ENCODE results near the gene PLCD3.
"Not testable (repeated sequence)": the region's sequence is repeated elsewhere in the genome, so short reads cannot be mapped to it uniquely, and the experiment has no call there.

The PLCD3 gene

DNA sequence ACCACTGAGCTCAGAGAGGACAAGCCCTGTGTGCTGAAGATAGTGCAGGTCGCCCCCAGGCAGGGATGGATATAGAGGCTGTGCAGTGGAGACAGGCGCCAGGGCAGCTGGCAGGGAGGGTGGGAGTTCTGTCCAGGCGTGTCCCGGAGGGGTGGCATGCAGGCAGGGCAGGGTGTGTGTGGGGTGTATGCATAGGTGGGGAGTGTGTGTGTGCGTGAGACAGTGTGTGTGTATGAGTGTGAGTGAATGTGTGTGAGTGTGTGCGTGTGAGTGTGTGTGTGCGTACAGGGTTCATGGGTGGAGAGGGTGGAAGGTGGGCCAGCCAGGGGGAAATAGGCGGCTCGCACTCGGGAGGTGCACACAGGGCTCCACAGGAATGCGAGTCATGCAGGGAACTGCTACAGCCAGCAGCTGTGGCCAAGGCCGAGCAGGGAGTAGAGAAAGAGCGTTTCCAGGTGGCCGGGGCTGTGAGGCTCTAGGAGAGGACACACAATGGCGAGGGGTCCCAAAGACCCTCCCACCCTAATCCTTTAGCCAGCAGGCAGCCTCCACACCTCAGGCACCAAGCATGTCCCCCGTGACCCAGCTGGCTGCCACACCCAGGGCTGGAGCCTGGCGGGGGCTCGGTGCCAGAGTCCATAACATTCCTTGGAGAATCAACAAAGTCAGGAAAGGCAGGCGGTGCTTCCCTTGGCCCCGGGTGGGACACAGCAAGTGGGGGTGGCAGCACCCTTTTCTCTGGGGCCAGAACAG lies 4.6 kb downstream of the PLCD3 start:
- H3K4me3 ChIP-seq (ENCODE audit: low read length): no peak overlapping the region
- peak; percentile 60 for DNase-seq (ENCODE audit: low read depth)
- TF ChIP-seq, protein P1, sequence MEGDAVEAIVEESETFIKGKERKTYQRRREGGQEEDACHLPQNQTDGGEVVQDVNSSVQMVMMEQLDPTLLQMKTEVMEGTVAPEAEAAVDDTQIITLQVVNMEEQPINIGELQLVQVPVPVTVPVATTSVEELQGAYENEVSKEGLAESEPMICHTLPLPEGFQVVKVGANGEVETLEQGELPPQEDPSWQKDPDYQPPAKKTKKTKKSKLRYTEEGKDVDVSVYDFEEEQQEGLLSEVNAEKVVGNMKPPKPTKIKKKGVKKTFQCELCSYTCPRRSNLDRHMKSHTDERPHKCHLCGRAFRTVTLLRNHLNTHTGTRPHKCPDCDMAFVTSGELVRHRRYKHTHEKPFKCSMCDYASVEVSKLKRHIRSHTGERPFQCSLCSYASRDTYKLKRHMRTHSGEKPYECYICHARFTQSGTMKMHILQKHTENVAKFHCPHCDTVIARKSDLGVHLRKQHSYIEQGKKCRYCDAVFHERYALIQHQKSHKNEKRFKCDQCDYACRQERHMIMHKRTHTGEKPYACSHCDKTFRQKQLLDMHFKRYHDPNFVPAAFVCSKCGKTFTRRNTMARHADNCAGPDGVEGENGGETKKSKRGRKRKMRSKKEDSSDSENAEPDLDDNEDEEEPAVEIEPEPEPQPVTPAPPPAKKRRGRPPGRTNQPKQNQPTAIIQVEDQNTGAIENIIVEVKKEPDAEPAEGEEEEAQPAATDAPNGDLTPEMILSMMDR (conservative IDR thresholded peaks at IDR 0.05; ENCODE audit: low read length): no peak

DNA sequence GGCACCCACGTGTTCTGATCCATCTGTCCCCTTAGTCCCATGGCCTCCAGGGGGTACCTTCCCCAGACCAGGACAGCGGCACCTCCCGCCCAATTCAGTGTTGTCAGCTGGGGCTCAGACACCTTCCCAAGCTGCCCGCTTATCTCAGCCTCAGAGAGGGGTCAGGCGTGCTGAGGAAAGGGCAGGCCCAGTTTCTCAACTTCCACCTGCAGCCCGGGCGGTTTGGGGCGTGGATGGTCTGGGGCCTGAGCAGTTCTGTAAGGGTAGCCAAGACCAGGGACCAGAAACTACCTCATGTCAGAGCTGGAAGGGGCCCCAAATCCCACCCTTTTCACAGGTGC lies 5.1 kb downstream of the PLCD3 start:
- no peak overlapping the region for H3K4me3 ChIP-seq (ENCODE audit: low read length)
- no peak for DNase-seq (ENCODE audit: low read depth)
- TF ChIP-seq, protein P1 (conservative IDR thresholded peaks at IDR 0.05; ENCODE audit: low read length): no peak

DNA sequence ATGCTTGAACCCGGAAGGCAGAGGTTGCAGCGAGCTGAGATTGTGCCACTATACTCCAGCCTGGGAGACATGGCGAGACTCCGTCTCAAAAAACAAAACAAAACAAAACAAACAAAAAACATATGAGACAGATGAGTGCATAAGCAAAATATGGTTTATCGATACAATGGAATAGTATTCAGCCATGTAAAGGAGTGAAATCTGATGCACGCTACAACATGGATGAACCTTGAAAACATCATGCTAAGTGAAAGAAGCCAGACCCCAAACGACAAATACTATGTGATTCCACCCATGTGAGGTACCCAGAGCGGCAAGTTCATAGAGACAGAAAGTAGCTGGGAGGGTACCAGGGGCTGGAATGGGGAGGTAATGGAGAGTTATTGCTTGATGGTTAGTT lies 6.8 kb downstream of the PLCD3 start:
- DNase-seq (ENCODE audit: low read depth): no peak
- no peak overlapping the region for H3K4me3 ChIP-seq (ENCODE audit: low read length)
- TF ChIP-seq, protein P1 (conservative IDR thresholded peaks at IDR 0.05; ENCODE audit: low read length): no peak

DNA sequence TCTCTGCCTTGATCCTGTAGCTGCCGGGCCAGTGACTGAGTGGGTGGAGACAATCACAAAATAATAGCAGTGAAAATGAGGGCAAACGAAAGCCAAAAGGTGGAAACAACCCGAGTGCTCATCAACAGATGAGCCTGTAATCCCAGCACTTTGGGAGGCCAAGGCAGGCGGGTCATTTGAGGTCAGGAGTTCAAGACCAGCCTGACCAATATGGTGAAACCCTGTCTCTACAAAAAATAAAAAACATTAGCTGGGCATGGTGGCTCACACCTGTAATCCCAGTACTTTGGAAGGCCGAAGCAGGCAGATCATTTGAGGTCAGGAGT lies 7.6 kb downstream of the PLCD3 start:
- H3K4me3 ChIP-seq (ENCODE audit: low read length): not testable (repeated sequence)

DNA sequence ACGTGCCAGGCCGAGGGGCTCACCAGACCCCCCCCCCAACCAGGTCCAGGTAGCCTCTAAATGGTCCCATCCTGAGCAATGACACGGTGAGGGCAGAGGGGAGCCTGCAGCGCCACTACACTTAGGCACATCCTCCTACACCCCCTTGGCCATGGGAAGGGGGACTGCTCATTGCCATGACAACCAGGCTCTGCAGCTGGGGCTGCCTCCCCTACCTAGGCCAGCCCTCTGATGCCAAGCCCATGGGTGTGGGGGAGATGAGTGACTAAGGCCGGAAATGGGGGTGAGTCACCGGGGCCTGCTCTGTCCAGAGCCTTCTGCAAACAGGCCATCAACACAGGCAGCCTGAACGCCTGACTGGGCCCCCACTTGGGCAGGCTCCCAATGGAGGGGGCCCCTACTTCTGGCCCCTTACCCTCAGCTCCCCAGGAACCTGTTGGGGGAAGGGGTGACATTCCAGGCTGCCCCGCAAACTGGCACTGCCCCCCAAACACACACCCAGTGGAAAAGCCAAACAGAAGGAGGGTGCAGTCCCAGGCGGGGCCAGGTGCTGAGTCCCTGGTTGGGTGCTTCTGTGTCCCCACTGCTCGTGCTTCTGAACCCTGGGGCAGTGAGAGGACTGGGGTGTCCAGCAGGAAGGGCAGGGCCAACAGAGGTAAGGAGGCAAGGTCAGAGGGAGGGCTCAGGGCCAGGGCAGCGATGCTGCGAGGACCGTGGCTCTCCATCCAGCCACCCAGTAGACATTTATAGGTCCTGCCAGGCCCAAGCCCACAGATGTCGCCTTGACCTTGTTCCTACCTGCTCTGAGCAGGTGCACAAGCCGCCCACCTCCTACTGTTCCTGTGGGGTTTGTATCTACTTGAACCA lies 8.2 kb downstream of the PLCD3 start:
- no peak overlapping the region for H3K4me3 ChIP-seq (ENCODE audit: low read length)
- TF ChIP-seq, protein P1 (conservative IDR thresholded peaks at IDR 0.05; ENCODE audit: low read length): no peak
- DNase-seq (ENCODE audit: low read depth): peak; percentile 85

More for the DNA sequence above, 7.6 kb downstream of the PLCD3 start:
- DNase-seq (ENCODE audit: low read depth): not testable (repeated sequence)

DNA sequence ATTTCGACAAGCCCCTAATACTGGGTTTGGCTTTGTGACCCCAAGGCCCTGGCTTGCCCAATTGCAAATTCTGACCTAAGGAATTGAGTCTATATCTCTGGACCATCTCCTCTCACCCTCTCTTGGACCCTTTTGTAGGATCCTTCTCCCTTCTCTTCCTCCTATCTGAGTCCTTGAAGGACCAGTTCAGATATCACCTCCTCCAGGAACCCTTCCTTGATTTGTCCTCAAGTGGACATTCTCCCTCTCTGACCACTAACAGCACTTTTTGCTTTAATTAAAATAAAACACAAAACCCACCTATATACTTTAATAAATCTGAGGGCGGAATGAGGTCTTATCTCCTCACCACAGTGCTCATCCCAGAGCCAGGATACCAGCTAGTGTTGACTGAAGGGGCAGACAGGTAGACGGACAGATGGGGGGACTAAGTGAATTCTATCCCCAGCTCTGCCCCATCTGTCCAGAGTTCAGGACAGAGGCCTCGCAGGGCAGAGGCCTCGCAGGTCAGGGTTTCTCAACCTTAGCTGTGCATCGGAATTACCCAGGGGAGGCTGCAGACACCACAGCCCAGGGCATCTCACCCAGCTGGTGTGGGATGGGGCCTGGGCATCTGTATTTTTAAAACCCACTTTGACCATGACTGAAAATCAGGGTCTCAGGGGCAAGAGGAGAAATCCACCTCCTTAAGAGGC lies 9.1 kb downstream of the PLCD3 start:
- H3K4me3 ChIP-seq (ENCODE audit: low read length): no peak overlapping the region
- TF ChIP-seq, protein P1 (conservative IDR thresholded peaks at IDR 0.05; ENCODE audit: low read length): no peak
- no peak for DNase-seq (ENCODE audit: low read depth)

DNA sequence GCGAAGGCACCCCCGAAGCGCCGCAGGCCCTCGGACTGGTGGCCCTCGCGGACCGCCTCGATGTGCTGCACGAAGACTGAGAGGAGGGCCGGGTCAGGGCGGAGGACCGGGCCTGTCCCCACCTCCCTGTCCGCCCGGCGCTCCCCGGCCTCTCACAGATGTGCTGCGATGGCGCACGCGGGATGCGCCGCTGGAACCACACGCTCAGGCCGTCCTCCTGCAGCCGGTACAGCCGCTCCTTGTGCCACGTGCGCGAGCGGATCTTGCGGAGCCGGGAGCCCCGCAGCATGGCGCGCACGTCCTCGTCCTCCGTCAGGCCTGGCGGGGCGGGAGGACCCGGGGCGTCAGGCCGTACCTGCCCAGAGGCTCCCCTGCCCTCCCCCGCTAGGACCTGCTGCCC lies 11.3 kb downstream of the PLCD3 start:
- DNase-seq (ENCODE audit: low read depth): no peak
- TF ChIP-seq, protein P1 (conservative IDR thresholded peaks at IDR 0.05; ENCODE audit: low read length): no peak
- no peak overlapping the region for H3K4me3 ChIP-seq (ENCODE audit: low read length)
